Keratinocyte (primary cell): ENCODE data around the gene CXCL14. TPM values are rescaled to one million over a fixed set of nuclear protein-coding genes. Genes with fewer than 3 reads are reported as not detected.

Experiments
- DNase-seq: peaks from one replicate; pipeline ENCODE4 v3.0.0-alpha.2; 2011; ENCODE audit warnings: low read depth, missing footprints, low spot score
- FAIRE-seq: peaks from 2 replicates; lab custom pipeline; 2011; peaks lifted over from hg19 to GRCh38; lab: Jason Lieb, UNC
- H2AFZ ChIP-seq: 2 replicates; pipeline ENCODE4 v1.6.0; 2012; ENCODE audit warnings: low read length, control low read depth, inconsistent platforms; ENCODE audit not compliant: control insufficient read depth
- H3K27ac ChIP-seq: 2 replicates; pipeline ENCODE4 v1.5.1; 2011; ENCODE audit warnings: low read length; ENCODE audit not compliant: control insufficient read depth, insufficient read depth
- H3K27me3 ChIP-seq: 3 replicates; pipeline ENCODE4 v1.6.0; 2011; ENCODE audit warnings: low read length; ENCODE audit not compliant: control insufficient read depth, insufficient read depth; ENCODE audit errors: extremely low read depth
- H3K36me3 ChIP-seq, 2 experiments: 2 replicates in 1 of 2; 3 replicates in 1 of 2; pipeline ENCODE4 v1.5.1; 2011; ENCODE audit warnings: low read length in 2 of 2, mild to moderate bottlenecking in 1 of 2; ENCODE audit not compliant: control insufficient read depth in 2 of 2, insufficient read depth in 2 of 2; ENCODE audit errors: extremely low read depth in 1 of 2
- H3K4me1 ChIP-seq: 3 replicates; pipeline ENCODE4 v1.5.1; 2011; ENCODE audit warnings: low read length; ENCODE audit not compliant: control insufficient read depth, insufficient read depth; ENCODE audit errors: extremely low read depth
- H3K4me2 ChIP-seq: 3 replicates; pipeline ENCODE4 v1.6.0; 2011; ENCODE audit warnings: low read depth, low read length; ENCODE audit not compliant: control insufficient read depth, insufficient read depth; ENCODE audit errors: extremely low read depth
- H3K4me3 ChIP-seq, 3 experiments: fragments of 200-600 bp in 1 of 3; sonication (generic) in 1 of 3; 2 replicates in 2 of 3; 3 replicates in 1 of 3; pipeline ENCODE4 v1.5.1; 2011 to 2016; ENCODE audit warnings: low read length in 3 of 3, mild to moderate bottlenecking in 3 of 3, control low read depth in 2 of 3, inconsistent platforms in 1 of 3, low read depth in 1 of 3, mixed read lengths in 1 of 3, mixed run types in 1 of 3, moderate library complexity in 1 of 3; ENCODE audit not compliant: control insufficient read depth in 2 of 3, insufficient read depth in 2 of 3; ENCODE audit errors: extremely low read depth in 1 of 3
- H3K79me2 ChIP-seq: 2 replicates; pipeline ENCODE4 v1.6.0; 2012; ENCODE audit warnings: low read length; ENCODE audit not compliant: control insufficient read depth, insufficient read depth
- H3K9ac ChIP-seq: 3 replicates; pipeline ENCODE4 v1.6.0; 2011; ENCODE audit warnings: low read length; ENCODE audit not compliant: control insufficient read depth, insufficient read depth; ENCODE audit errors: extremely low read depth
- H3K9me1 ChIP-seq: 3 replicates; pipeline ENCODE4 v1.6.0; 2011; ENCODE audit warnings: low read length; ENCODE audit not compliant: control insufficient read depth, insufficient read depth; ENCODE audit errors: extremely low read depth
- H3K9me3 ChIP-seq: 2 replicates; pipeline ENCODE4 v1.5.1; 2012; ENCODE audit warnings: low read depth, low read length; ENCODE audit not compliant: control insufficient read depth
- H4K20me1 ChIP-seq: 3 replicates; pipeline ENCODE4 v1.6.0; 2011; ENCODE audit warnings: low read length; ENCODE audit not compliant: control insufficient read depth, insufficient read depth; ENCODE audit errors: extremely low read depth
- EZH2 ChIP-seq: IDR thresholded peaks from one replicate; pipeline ENCODE4 v1.6.1; 2012; ENCODE audit warnings: inconsistent platforms, mild to moderate bottlenecking, low read length, moderate library complexity
- dilution Hi-C: fragments of 300-500 bp; cut with MboI; formaldehyde crosslinking; loops from one replicate; pipeline ENCODE4 v1.7.0; 2020; ENCODE audit warnings: low sequenced_read_pairs; ENCODE audit not compliant: extremely low pct_ligation_motif_present
- polyA plus RNA-seq, 5 experiments: library from polyadenylated mRNA; depleted of rRNA in 3 of 5; stranded (reverse) in 3 of 5; stranded (forward) in 1 of 5; unstranded in 1 of 5; fragments of >200 nt; gene quantifications; 1 replicate in 1 of 5; 2 replicates in 3 of 5; 3 replicates in 1 of 5; pipeline versions ENCODE4 v1.2.1 to v1.2.3, GENCODE V29; 2011 to 2012; ENCODE audit warnings: missing spikeins in 2 of 5, low read depth in 1 of 5, low replicate concordance in 1 of 5
- TF ChIP-seq, protein P1 (sequence below), 3 experiments: IDR thresholded peaks in 1 of 3; conservative IDR thresholded peaks in 1 of 3; optimal IDR thresholded peaks in 1 of 3; 2 replicates in 2 of 3; 3 replicates in 1 of 3; pipeline versions ENCODE3 to v1.5.1; 2011; ENCODE audit warnings: low read length in 3 of 3, mild to moderate bottlenecking in 3 of 3, moderate library complexity in 2 of 3, control low read depth in 1 of 3, inconsistent platforms in 1 of 3; ENCODE audit not compliant: insufficient read depth in 2 of 3; ENCODE audit errors: extremely low read depth in 1 of 3

Gene CXCL14
- polyA plus RNA-seq, 1 donor (not counting 4 experiments of a cell fraction or from before 2014, with no cell fraction given): 124 TPM

DNA sequence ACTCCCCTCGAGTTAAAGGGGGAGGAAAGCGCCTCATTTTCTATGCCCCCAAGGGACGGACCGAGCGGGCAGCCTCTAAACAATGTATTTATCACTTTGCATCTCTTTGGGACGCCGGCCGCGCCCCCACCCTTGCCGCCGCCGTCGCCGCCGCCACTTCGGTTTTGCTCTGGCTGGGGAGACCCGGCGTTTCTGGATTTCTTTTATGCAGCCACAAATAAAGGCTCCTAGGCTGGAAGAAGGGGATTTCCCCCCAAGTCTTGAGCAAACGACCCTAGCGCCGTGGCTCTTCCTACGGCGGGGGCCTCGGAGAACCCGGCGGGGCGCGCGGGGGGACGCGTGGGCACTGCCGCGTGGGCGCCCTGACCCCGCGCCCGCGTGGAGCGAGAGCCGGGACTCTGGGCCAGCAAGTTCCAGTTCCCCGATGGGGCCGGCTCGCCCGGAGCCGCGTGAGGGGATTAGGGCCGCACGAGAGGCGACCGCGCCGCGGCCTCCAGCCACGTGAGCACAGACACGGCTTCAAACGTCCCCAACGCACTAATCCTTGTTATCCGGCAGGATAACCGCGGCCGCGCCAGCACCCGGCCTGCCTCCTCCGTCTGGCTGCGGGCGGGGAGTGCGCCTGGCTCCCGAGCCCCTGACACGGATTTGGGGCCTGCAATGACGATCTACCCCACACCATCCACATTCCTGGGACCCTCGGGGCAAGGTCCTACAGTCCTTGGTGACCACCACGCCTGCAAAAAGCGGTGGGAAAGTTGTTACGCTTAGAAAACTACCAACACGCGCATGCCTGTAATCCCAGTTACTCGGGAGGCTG lies 35.1 kb downstream of the CXCL14 start:
- H3K9me1 ChIP-seq: no peaks in the 10 kb centered on the region
- no peak overlapping the region for H3K27ac ChIP-seq
- FAIRE-seq: no peak
- peak overlapping the region; percentile 79 for H3K4me2 ChIP-seq
- dilution Hi-C loops: no loop called here
- peak overlapping the region; percentile 31 for H3K9ac ChIP-seq
- H3K4me1 ChIP-seq: peaks cover 4% of the 10 kb centered on the region
- H3K79me2 ChIP-seq: no peaks in the 10 kb centered on the region
- peak overlapping the region; percentile 87 for H2AFZ ChIP-seq
- H3K36me3 ChIP-seq: no peaks in the 10 kb centered on the region
- no peaks in the 10 kb centered on the region for H3K9me3 ChIP-seq
- H4K20me1 ChIP-seq: no peaks in the 10 kb centered on the region
- TF ChIP-seq, protein P1, sequence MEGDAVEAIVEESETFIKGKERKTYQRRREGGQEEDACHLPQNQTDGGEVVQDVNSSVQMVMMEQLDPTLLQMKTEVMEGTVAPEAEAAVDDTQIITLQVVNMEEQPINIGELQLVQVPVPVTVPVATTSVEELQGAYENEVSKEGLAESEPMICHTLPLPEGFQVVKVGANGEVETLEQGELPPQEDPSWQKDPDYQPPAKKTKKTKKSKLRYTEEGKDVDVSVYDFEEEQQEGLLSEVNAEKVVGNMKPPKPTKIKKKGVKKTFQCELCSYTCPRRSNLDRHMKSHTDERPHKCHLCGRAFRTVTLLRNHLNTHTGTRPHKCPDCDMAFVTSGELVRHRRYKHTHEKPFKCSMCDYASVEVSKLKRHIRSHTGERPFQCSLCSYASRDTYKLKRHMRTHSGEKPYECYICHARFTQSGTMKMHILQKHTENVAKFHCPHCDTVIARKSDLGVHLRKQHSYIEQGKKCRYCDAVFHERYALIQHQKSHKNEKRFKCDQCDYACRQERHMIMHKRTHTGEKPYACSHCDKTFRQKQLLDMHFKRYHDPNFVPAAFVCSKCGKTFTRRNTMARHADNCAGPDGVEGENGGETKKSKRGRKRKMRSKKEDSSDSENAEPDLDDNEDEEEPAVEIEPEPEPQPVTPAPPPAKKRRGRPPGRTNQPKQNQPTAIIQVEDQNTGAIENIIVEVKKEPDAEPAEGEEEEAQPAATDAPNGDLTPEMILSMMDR (optimal IDR thresholded peaks at IDR 0.05 in 1 of 3, IDR thresholded peaks at IDR 0.05 in 1 of 3, conservative IDR thresholded peaks at IDR 0.05 in 1 of 3; ENCODE audit: extremely low read depth in 1 of 3, insufficient read depth in 2 of 3, low read length in 3 of 3): no peak
- TF ChIP-seq EZH2: peak; percentile 91
- peak overlapping the region in 2 of 3 experiments; percentile 36 to 67 for H3K4me3 ChIP-seq
- peaks cover 69% of the 10 kb centered on the region for H3K27me3 ChIP-seq
- no peak for DNase-seq

DNA sequence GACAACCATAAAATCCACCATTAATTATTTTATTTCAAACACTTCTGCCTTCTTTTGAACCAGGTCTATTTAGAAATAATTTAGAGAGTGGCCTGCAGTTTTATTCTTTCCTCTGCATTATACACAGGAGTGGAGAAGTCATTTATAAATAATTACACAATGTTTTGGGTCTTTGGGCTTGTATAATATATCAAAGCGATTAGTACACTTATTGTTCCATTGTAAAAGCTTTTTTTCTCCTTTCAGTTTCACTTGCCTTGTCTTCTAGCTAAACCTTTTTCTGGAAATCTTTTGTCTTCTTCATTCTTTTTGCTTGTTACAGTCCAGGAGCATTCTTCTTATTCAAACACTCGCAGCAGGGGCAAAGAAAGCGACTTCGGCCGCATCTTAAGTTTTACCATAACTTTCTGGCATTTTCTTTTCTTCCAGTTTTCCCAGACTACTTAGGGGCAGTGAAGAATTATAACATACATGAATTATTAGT lies 35.7 kb downstream of the CXCL14 start:
- H3K79me2 ChIP-seq: no peaks in the 10 kb centered on the region
- H3K9ac ChIP-seq: no peak overlapping the region
- DNase-seq: no peak
- peaks cover 71% of the 10 kb centered on the region for H3K27me3 ChIP-seq
- TF ChIP-seq EZH2: no peak
- TF ChIP-seq, protein P1 (optimal IDR thresholded peaks at IDR 0.05 in 1 of 3, IDR thresholded peaks at IDR 0.05 in 1 of 3, conservative IDR thresholded peaks at IDR 0.05 in 1 of 3; ENCODE audit: extremely low read depth in 1 of 3, insufficient read depth in 2 of 3, low read length in 3 of 3): no peak
- H3K27ac ChIP-seq: no peak overlapping the region
- H3K9me1 ChIP-seq: no peaks in the 10 kb centered on the region
- H3K9me3 ChIP-seq: no peaks in the 10 kb centered on the region
- no peak for FAIRE-seq
- peaks cover 4% of the 10 kb centered on the region for H3K4me1 ChIP-seq
- H3K4me3 ChIP-seq: no peak overlapping the region
- H3K4me2 ChIP-seq: peak overlapping the region; percentile 79
- H2AFZ ChIP-seq: no peak overlapping the region
- no peaks in the 10 kb centered on the region for H4K20me1 ChIP-seq
- no peaks in the 10 kb centered on the region for H3K36me3 ChIP-seq
- dilution Hi-C loops: no loop called here
